ENCODE data around the gene ATP2B3. TPM values are rescaled to one million over a fixed set of nuclear protein-coding genes. Genes with fewer than 3 reads are reported as not detected.

ATP2B3 gene
- total and polyA plus RNA-seq, 9 of the 15 experiments (the other 6 are each of a cell fraction or from before 2014, with no cell fraction given), result 0.04 TPM; not detected in 8

DNA sequence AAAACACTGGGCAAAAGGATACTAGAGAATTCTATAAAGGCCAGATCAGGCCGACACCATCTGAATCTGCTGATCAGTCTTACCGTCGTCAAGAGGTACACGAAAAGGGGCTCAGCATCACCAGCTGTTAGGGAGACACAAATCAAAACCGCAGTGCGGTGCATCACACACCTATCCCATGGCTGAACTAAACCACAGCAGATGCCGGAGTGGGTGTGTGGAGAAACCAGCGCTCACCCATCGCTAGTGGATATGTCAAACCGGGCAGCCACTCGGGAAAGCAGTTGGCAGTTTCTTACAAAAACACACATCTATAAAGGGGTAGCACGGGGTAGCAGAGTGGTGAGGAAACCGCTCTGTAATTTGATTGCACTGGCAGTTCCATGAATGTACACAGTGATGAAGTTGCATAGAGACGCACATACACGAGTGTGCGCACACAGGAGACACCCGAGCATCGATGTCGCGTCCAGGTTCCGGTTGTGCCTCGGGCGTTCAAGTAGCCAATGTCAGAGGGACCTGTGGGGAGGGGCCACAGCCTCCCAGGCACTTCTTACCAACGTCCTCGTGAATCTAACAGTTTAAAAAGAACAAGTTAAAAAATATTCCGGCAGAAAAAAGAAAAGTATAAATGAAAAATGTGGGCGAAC, 104.6 kb downstream of the ATP2B3 start:
- BruUV-seq (replicated peaks), result no TSS peak
- no peak overlapping the region for H2AFZ ChIP-seq (ENCODE audit: low read depth, low read length)
- peaks cover 19 to 52% of the 10 kb centered on the region in 2 experiments; a peak in 4 of 5 replicates for H3K27me3 ChIP-seq (ENCODE audit: control insufficient read depth in 2 of 2, insufficient read depth in 2 of 2, low read length in 2 of 2)
- WGBS (ENCODE audit: insufficient coverage, low coverage, missing lambda C conversion rate), result 37% methylated on average over 27 of the region's 27 CpGs
- in situ Hi-C loops (cut with MboI), result no loop called here
- no peaks in the 10 kb centered on the region for H3K79me2 ChIP-seq (ENCODE audit: control insufficient read depth, insufficient read depth, low read length)
- H3K4me2 ChIP-seq (ENCODE audit: insufficient read depth, low read length), result no peak overlapping the region
- no peaks in the 10 kb centered on the region for H3K9me1 ChIP-seq (ENCODE audit: control insufficient read depth, insufficient read depth, low read length)
- DNase-seq (ENCODE audit: extremely low read depth in 1 of 4, low spot score in 3 of 4) (no peak), ATAC-seq (no peak), FAIRE-seq (no peak)
- ChIA-PET CTCF (ENCODE audit: low intra/inter-chr PET ratio) (no interaction called here), POLR2A (interaction anchor here (0.6 kb wide), 1 partner anchor 16 kb away, joined by 4 read pairs; no protein-coding TSS in a partner anchor)
- no peaks in the 10 kb centered on the region for H3K9me3 ChIP-seq (replicated peaks; ENCODE audit: control insufficient read depth, insufficient read depth, low read depth, low read length)
- no peak overlapping the region for H3K27ac ChIP-seq (ENCODE audit: extremely low read depth, low read depth, low read length)
- H3K4me1 ChIP-seq (replicated peaks in 1 of 2; ENCODE audit: control insufficient read depth in 2 of 2, insufficient read depth in 2 of 2, low read length in 2 of 2), result peaks cover 0 to 12% of the 10 kb centered on the region in 2 experiments; a peak in 2 of 5 replicates
- H4K20me1 ChIP-seq (replicated peaks; ENCODE audit: control insufficient read depth, insufficient read depth, low read length), result peaks cover 7% of the 10 kb centered on the region; the same call in 1 of the 2 replicates
- intact Hi-C loops (cut with micrococcal nuclease), result no loop called here
- no peak overlapping the region for H3K4me3 ChIP-seq
- no peaks in the 10 kb centered on the region for H3K36me3 ChIP-seq (ENCODE audit: control insufficient read depth, insufficient read depth, low read length)
- no peak overlapping the region for H3K9ac ChIP-seq (ENCODE audit: insufficient read depth in 1 of 2, low read depth in 2 of 2, low read length in 2 of 2)
- TF ChIP-seq STAT5B (CRISPR knock-in tag; IDR thresholded peaks at IDR 0.05), result no peak
- TF ChIP-seq, protein P1, sequence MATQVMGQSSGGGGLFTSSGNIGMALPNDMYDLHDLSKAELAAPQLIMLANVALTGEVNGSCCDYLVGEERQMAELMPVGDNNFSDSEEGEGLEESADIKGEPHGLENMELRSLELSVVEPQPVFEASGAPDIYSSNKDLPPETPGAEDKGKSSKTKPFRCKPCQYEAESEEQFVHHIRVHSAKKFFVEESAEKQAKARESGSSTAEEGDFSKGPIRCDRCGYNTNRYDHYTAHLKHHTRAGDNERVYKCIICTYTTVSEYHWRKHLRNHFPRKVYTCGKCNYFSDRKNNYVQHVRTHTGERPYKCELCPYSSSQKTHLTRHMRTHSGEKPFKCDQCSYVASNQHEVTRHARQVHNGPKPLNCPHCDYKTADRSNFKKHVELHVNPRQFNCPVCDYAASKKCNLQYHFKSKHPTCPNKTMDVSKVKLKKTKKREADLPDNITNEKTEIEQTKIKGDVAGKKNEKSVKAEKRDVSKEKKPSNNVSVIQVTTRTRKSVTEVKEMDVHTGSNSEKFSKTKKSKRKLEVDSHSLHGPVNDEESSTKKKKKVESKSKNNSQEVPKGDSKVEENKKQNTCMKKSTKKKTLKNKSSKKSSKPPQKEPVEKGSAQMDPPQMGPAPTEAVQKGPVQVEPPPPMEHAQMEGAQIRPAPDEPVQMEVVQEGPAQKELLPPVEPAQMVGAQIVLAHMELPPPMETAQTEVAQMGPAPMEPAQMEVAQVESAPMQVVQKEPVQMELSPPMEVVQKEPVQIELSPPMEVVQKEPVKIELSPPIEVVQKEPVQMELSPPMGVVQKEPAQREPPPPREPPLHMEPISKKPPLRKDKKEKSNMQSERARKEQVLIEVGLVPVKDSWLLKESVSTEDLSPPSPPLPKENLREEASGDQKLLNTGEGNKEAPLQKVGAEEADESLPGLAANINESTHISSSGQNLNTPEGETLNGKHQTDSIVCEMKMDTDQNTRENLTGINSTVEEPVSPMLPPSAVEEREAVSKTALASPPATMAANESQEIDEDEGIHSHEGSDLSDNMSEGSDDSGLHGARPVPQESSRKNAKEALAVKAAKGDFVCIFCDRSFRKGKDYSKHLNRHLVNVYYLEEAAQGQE (IDR thresholded peaks at IDR 0.05; ENCODE audit: borderline replicate concordance), result no peak
- TF ChIP-seq, protein P1 (CRISPR knock-in tag; IDR thresholded peaks at IDR 0.05; ENCODE audit: low read depth), result no peak
- TF ChIP-seq, protein P2, sequence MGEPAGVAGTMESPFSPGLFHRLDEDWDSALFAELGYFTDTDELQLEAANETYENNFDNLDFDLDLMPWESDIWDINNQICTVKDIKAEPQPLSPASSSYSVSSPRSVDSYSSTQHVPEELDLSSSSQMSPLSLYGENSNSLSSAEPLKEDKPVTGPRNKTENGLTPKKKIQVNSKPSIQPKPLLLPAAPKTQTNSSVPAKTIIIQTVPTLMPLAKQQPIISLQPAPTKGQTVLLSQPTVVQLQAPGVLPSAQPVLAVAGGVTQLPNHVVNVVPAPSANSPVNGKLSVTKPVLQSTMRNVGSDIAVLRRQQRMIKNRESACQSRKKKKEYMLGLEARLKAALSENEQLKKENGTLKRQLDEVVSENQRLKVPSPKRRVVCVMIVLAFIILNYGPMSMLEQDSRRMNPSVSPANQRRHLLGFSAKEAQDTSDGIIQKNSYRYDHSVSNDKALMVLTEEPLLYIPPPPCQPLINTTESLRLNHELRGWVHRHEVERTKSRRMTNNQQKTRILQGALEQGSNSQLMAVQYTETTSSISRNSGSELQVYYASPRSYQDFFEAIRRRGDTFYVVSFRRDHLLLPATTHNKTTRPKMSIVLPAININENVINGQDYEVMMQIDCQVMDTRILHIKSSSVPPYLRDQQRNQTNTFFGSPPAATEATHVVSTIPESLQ (CRISPR knock-in tag; IDR thresholded peaks at IDR 0.05), result no peak
- TF ChIP-seq, protein P3, sequence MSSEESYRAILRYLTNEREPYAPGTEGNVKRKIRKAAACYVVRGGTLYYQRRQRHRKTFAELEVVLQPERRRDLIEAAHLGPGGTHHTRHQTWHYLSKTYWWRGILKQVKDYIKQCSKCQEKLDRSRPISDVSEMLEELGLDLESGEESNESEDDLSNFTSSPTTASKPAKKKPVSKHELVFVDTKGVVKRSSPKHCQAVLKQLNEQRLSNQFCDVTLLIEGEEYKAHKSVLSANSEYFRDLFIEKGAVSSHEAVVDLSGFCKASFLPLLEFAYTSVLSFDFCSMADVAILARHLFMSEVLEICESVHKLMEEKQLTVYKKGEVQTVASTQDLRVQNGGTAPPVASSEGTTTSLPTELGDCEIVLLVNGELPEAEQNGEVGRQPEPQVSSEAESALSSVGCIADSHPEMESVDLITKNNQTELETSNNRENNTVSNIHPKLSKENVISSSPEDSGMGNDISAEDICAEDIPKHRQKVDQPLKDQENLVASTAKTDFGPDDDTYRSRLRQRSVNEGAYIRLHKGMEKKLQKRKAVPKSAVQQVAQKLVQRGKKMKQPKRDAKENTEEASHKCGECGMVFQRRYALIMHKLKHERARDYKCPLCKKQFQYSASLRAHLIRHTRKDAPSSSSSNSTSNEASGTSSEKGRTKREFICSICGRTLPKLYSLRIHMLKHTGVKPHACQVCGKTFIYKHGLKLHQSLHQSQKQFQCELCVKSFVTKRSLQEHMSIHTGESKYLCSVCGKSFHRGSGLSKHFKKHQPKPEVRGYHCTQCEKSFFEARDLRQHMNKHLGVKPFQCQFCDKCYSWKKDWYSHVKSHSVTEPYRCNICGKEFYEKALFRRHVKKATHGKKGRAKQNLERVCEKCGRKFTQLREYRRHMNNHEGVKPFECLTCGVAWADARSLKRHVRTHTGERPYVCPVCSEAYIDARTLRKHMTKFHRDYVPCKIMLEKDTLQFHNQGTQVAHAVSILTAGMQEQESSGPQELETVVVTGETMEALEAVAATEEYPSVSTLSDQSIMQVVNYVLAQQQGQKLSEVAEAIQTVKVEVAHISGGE (CRISPR knock-in tag; IDR thresholded peaks at IDR 0.05), result no peak

All from K562 (cell line).